ENCODE data around the gene ABHD16B.

DNA sequence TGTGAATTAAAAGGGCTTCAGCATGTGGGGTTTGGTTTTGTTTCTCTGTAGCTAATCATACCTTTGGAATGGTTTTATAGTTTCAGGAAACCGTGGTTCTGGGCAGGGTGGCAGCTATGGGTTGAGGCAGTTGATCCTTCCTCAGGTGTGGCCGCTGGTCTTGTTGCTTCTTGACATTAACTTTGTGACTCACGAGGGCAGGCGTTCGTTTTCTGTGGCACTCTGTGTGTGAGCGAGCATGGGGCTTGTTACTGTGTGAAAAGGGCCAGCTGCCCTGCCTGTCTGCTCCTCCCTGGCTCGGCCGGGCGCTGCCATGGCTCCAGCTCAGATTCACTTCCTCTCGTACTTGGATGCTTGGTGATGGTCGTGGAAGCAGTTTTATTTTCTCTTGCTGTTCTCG is 49.9 kb downstream of the ABHD16B start:
- TF ChIP-seq REST (IDR thresholded peaks at IDR 0.05; ENCODE audit: low read depth): no peak
- no peak for TF ChIP-seq EGR1 (IDR thresholded peaks at IDR 0.05)
- TF ChIP-seq, protein P1, sequence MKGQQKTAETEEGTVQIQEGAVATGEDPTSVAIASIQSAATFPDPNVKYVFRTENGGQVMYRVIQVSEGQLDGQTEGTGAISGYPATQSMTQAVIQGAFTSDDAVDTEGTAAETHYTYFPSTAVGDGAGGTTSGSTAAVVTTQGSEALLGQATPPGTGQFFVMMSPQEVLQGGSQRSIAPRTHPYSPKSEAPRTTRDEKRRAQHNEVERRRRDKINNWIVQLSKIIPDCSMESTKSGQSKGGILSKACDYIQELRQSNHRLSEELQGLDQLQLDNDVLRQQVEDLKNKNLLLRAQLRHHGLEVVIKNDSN (IDR thresholded peaks at IDR 0.05): no peak
- TF ChIP-seq CEBPB (IDR thresholded peaks at IDR 0.05): no peak
- no peak for TF ChIP-seq EP300 (IDR thresholded peaks at IDR 0.05; ENCODE audit: borderline replicate concordance)
- TF ChIP-seq ZBTB7A (IDR thresholded peaks at IDR 0.05; ENCODE audit: low read depth): no peak
- no peak for TF ChIP-seq RAD21 (IDR thresholded peaks at IDR 0.05; ENCODE audit: low read depth)
